Measurements from ENCODE around the gene SAFB. TPM values are rescaled to one million over a fixed set of nuclear protein-coding genes. Genes with fewer than 3 reads are reported as not detected.

SAFB gene
- total and polyA plus RNA-seq, 2 of the 13 experiments (the other 11 are each of a cell fraction or from before 2014, with no cell fraction given) = 21.0 to 28.4 TPM

- peak; percentile 44 for TF ChIP-seq ZNF883 (CRISPR knock-in tag; IDR thresholded peaks at IDR 0.05; ENCODE audit: not compliant biosample characterization)
- TF ChIP-seq PCBP2 (optimal IDR thresholded peaks at IDR 0.05; ENCODE audit: low read depth, low read length, poor library complexity, severe bottlenecking) = no peak
- TF ChIP-seq ZBTB21 (CRISPR knock-in tag; IDR thresholded peaks at IDR 0.05) = no peak
- TF ChIP-seq NBN (conservative IDR thresholded peaks at IDR 0.05) = no peak
- no peak for TF ChIP-seq SNAPC5 (CRISPR knock-in tag; IDR thresholded peaks at IDR 0.05; ENCODE audit: borderline replicate concordance)
- TF ChIP-seq ZBTB14 (CRISPR knock-in tag; IDR thresholded peaks at IDR 0.05) = no peak
- no peak for TF ChIP-seq CENPT (CRISPR knock-in tag; IDR thresholded peaks at IDR 0.05; ENCODE audit: low read depth)
- TF ChIP-seq PRDM4 (CRISPR knock-in tag; IDR thresholded peaks at IDR 0.05; ENCODE audit: borderline replicate concordance) = no peak
- TF ChIP-seq PLRG1 (conservative IDR thresholded peaks at IDR 0.05) = no peak
- peak; percentile 18 for TF ChIP-seq ASH2L (IDR thresholded peaks at IDR 0.05; ENCODE audit: insufficient read length, low read depth, low read length)
- no peak for TF ChIP-seq RFX3 (CRISPR knock-in tag; IDR thresholded peaks at IDR 0.05)
- peak; percentile 96 for TF ChIP-seq ZFX (CRISPR knock-in tag; IDR thresholded peaks at IDR 0.05; ENCODE audit: low read depth)
- no peak for TF ChIP-seq GPBP1L1 (CRISPR knock-in tag; IDR thresholded peaks at IDR 0.05)
- TF ChIP-seq YEATS4 (CRISPR knock-in tag; IDR thresholded peaks at IDR 0.05; ENCODE audit: borderline replicate concordance) = peak; percentile 69; the same call in 1 of the 2 replicates
- TF ChIP-seq PBX2 (CRISPR knock-in tag; IDR thresholded peaks at IDR 0.05) = no peak
- TF ChIP-seq MIER2 (CRISPR knock-in tag; IDR thresholded peaks at IDR 0.05) = no peak
- no peak for TF ChIP-seq ZNF253 (CRISPR knock-in tag; IDR thresholded peaks at IDR 0.05; ENCODE audit: borderline replicate concordance)
- peak; percentile 79 for TF ChIP-seq IRF2 (CRISPR knock-in tag; IDR thresholded peaks at IDR 0.05)
- no peak for TF ChIP-seq ZNF256 (CRISPR knock-in tag; conservative IDR thresholded peaks at IDR 0.05)
- no peak for TF ChIP-seq AKAP8 (CRISPR knock-in tag; IDR thresholded peaks at IDR 0.05)
- no peak for TF ChIP-seq ZNF317 (CRISPR knock-in tag; IDR thresholded peaks at IDR 0.05)
- TF ChIP-seq NR2F2 (IDR thresholded peaks at IDR 0.05; ENCODE audit: borderline replicate concordance, low read depth) = peak; percentile 86
- no peak for TF ChIP-seq MBD4 (IDR thresholded peaks at IDR 0.05; ENCODE audit: borderline replicate concordance, low read length)
- TF ChIP-seq ADNP (CRISPR knock-in tag; IDR thresholded peaks at IDR 0.05) = no peak
- TF ChIP-seq ZNF101 (CRISPR knock-in tag; IDR thresholded peaks at IDR 0.05; ENCODE audit: borderline replicate concordance, low read depth) = no peak
Observed at GRCh38 chr19:5594521-5594950, 28.3 kb upstream of the SAFB start (continued).
